Measurements from ENCODE around the gene CTSZ.

CTSZ gene

DNA sequence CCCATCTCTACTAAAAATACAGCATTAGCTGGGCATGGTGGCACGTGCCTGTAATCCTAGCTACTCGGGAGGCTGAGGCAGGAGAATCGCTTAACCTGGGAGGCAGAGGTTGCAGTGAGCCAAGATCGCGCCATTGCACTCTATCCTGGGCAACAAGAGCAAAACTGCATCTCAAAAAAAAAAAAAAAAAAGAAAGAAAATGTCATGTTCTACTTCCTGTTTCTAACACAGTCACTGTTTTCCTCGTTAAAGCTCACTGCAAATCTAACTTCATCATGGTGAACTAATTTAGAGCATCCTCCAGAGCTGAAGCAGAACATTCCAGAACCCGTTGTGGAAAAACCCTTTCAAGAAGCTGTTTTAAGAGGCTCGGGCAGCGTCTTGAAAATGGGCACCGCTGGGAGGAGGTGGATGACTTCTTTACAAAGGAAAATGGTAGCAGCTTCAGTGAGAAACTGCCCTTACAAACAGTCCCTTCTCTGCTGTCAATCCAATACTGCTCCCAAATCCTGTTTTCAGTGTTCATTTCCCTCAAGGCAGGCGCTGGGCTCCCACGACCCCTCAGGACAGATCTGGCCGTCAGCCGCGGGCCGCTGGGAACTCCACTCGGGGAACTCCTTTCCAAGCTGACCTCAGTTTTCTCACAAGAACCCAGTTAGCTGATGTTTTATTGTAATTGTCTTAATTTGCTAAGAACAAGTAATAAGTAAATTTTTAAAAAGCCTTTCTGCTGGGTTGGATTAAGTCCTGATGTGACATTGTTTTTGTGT, 12.5 kb downstream of the CTSZ start:
- Histone ChIP-seq H3K36me3 (ENCODE audit: insufficient read depth, low read length) (peaks cover 57% of the 10 kb centered on the region), H3K4me3 (ENCODE audit: low read length) (no peak overlapping the region), H3K4me1 (ENCODE audit: insufficient read depth, low read length) (no peaks in the 10 kb centered on the region), H3K27me3 (ENCODE audit: insufficient read depth, low read length) (no peaks in the 10 kb centered on the region), H2AFZ (ENCODE audit: low read depth, low read length) (no peak overlapping the region), H3K9me3 (ENCODE audit: low read length) (no peaks in the 10 kb centered on the region)

DNA sequence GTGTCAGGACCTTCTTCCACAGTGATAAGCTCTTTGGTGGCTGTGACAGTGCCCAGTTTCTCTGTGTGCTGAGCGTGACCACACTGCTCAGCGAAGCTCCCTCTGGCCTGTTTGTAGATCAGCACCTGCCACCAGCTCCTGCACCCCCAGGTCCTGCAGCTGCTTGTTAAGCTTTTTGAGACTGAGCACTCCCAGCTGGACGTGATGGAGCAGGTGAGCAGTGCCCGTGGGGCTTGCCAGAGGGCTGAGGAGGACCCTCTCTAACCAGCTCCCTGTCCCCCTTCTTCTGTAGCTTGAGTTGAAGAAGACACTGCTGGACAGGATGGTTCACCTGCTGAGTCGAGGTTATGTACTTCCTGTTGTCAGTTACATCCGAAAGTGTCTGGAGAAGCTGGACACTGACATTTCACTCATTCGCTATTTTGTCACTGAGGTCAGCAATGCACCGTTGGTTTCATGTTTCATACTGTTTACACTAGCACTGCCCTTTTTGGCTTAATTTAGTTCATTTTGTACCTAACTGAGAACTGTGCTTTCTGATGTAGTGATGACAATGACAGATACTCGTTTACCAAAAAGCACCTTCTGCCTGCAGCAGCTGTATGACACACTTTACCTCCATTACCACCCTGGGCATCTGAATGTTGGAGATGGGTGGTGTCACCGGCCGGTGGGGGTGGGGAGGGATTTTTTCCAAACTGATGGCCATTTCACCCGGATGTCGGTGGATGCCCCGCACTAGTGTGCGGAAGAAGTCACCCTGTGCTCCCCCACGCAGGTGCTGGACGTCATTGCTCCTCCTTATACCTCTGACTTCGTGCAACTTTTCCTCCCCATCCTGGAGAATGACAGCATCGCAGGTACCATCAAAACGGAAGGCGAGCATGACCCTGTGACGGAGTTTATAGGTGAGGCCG, 13.5 kb downstream of the CTSZ start:
- Histone ChIP-seq H3K9me3 (ENCODE audit: low read length) (no peaks in the 10 kb centered on the region), H3K27me3 (ENCODE audit: insufficient read depth, low read length) (no peaks in the 10 kb centered on the region), H3K4me3 (ENCODE audit: low read length) (no peak overlapping the region), H3K36me3 (ENCODE audit: insufficient read depth, low read length) (peaks cover 67% of the 10 kb centered on the region), H2AFZ (ENCODE audit: low read depth, low read length) (no peak overlapping the region), H3K4me1 (ENCODE audit: insufficient read depth, low read length) (no peaks in the 10 kb centered on the region)

DNA sequence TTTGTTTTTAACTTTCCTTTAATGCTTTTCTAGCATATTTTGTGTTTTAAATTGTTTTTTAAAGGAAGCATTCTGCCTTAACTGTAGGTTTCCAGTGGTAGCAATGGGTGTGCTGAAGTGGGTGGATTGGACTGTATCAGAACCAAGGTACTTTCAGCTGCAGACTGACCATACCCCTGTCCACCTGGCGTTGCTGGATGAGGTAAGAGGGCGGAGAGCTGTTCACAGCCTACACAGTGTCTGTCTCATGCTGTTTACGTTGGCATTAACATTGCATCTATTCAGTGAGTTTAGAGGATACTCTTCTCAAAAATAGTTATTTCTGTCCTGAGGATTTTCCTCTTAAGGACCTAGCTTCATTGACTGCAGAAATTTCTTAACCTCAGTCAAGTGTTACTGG, 14.1 kb downstream of the CTSZ start:
- H3K4me1 ChIP-seq (ENCODE audit: insufficient read depth, low read length), result no peaks in the 10 kb centered on the region
- no peaks in the 10 kb centered on the region for H3K9me3 ChIP-seq (ENCODE audit: low read length)
- H3K36me3 ChIP-seq (ENCODE audit: insufficient read depth, low read length), result peaks cover 74% of the 10 kb centered on the region

DNA sequence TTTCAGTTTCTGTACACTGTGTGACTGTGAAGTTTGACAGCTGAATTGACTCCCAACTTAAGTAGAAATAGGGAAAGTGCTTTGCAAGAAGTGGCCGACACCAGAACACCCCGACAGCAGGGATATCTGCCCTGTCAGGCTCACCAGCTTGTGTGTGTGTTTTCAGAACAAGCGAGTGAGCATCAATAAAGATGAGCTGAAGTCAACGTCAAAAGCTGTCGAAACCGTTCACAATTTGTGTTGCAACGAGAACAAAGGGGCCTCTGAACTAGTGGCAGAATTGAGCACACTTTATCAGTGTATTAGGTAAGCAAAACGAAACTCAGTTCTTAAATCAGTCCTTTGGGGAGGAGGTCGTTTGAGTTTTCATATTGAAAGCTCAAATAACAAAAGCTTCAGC, 15.3 kb downstream of the CTSZ start:
- no peaks in the 10 kb centered on the region for H3K9me3 ChIP-seq (ENCODE audit: low read length)
- H3K4me1 ChIP-seq (ENCODE audit: insufficient read depth, low read length), result no peaks in the 10 kb centered on the region
- H2AFZ ChIP-seq (ENCODE audit: low read depth, low read length), result no peak overlapping the region
- no peak overlapping the region for H3K4me3 ChIP-seq (ENCODE audit: low read length)
- H3K27me3 ChIP-seq (ENCODE audit: insufficient read depth, low read length), result no peaks in the 10 kb centered on the region
- H3K36me3 ChIP-seq (ENCODE audit: insufficient read depth, low read length), result peaks cover 86% of the 10 kb centered on the region

More for the DNA sequence above, 14.1 kb downstream of the CTSZ start:
- H3K4me3 ChIP-seq (ENCODE audit: low read length), result no peak overlapping the region
- H3K27me3 ChIP-seq (ENCODE audit: insufficient read depth, low read length), result no peaks in the 10 kb centered on the region
- no peak overlapping the region for H2AFZ ChIP-seq (ENCODE audit: low read depth, low read length)

DNA sequence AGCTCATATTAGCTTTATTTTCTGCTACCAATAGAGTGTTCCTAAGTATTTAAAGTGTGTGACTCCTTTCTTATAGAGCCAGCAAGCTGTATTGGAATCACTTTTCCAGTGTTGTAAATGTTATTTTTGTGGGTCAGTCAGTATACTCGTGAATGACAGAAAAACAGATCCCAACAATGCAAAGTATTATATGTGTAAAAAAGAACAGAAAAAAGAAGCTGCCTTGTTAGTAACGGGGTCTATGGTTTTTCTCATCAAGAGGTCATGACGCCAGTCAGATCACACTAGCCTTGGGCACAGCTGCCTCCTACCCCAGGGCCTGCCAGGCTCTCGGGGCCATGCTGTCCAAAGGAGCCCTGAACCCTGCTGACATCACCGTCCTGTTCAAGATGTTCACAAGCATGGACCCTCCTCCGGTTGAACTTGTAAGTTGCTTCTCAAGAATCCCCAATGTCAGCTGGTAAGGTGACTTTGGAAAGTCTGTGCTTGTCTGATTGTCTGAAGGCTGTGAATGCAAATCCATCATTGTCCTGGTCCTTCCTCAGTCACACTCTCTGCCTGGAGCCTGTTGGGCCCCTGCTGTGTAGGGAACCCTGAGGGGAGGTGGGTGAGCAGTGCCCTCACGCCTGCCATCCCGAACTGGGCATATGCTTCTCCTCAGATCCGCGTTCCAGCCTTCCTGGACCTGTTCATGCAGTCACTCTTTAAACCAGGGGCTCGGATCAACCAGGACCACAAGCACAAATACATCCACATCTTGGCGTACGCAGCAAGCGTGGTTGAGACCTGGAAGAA, 16.2 kb downstream of the CTSZ start:
- H3K36me3 ChIP-seq (ENCODE audit: insufficient read depth, low read length), result peaks cover 92% of the 10 kb centered on the region
- no peak overlapping the region for H3K4me3 ChIP-seq (ENCODE audit: low read length)
- no peaks in the 10 kb centered on the region for H3K9me3 ChIP-seq (ENCODE audit: low read length)
- H3K4me1 ChIP-seq (ENCODE audit: insufficient read depth, low read length), result no peaks in the 10 kb centered on the region
- no peaks in the 10 kb centered on the region for H3K27me3 ChIP-seq (ENCODE audit: insufficient read depth, low read length)
- H2AFZ ChIP-seq (ENCODE audit: low read depth, low read length), result no peak overlapping the region

DNA sequence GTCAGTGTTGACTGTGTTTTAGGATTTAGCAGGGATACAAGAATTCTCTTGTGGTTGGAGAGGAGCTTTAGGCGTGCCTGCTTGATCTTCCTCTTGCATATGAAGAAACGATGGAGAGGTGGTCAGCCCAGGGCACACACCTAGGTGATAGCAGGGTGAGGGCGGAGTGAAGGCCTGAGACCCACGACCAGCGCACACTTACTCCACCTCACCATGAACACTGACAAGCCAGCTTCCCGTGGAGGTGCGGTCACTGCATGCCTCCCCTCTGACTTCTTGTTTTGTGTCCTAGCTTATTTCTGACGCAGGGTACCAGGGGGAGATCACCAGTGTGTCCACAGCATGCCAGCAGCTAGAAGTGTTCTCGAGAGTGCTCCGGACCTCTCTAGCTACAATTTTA, 17.9 kb downstream of the CTSZ start:
- no peaks in the 10 kb centered on the region for H3K9me3 ChIP-seq (ENCODE audit: low read length)
- no peaks in the 10 kb centered on the region for H3K4me1 ChIP-seq (ENCODE audit: insufficient read depth, low read length)
- H3K4me3 ChIP-seq (ENCODE audit: low read length), result no peak overlapping the region
- no peak overlapping the region for H2AFZ ChIP-seq (ENCODE audit: low read depth, low read length)
- H3K27me3 ChIP-seq (ENCODE audit: insufficient read depth, low read length), result no peaks in the 10 kb centered on the region
- H3K36me3 ChIP-seq (ENCODE audit: insufficient read depth, low read length), result peaks cover 82% of the 10 kb centered on the region

DNA sequence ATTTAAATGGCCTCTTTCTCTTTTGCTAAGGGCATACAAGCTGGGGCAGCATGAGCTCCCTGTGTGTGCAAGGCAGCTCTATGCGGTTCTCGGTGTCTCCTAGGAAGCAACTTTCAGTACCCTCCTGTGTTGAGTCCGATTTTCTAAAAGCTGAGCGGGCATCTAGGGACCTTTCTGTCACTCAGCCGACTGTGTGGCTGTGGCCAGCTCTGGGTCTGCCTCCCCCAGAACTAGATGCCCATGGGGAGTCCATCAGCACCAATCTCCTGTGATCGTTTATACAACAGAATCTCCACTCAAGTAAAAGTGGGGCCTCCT, 18.5 kb downstream of the CTSZ start:
- no peaks in the 10 kb centered on the region for H3K9me3 ChIP-seq (ENCODE audit: low read length)
- H3K4me1 ChIP-seq (ENCODE audit: insufficient read depth, low read length), result no peaks in the 10 kb centered on the region
- peaks cover 76% of the 10 kb centered on the region for H3K36me3 ChIP-seq (ENCODE audit: insufficient read depth, low read length)
- H3K27me3 ChIP-seq (ENCODE audit: insufficient read depth, low read length), result no peaks in the 10 kb centered on the region
- H2AFZ ChIP-seq (ENCODE audit: low read depth, low read length), result no peak overlapping the region
- H3K4me3 ChIP-seq (ENCODE audit: low read length), result no peak overlapping the region

DNA sequence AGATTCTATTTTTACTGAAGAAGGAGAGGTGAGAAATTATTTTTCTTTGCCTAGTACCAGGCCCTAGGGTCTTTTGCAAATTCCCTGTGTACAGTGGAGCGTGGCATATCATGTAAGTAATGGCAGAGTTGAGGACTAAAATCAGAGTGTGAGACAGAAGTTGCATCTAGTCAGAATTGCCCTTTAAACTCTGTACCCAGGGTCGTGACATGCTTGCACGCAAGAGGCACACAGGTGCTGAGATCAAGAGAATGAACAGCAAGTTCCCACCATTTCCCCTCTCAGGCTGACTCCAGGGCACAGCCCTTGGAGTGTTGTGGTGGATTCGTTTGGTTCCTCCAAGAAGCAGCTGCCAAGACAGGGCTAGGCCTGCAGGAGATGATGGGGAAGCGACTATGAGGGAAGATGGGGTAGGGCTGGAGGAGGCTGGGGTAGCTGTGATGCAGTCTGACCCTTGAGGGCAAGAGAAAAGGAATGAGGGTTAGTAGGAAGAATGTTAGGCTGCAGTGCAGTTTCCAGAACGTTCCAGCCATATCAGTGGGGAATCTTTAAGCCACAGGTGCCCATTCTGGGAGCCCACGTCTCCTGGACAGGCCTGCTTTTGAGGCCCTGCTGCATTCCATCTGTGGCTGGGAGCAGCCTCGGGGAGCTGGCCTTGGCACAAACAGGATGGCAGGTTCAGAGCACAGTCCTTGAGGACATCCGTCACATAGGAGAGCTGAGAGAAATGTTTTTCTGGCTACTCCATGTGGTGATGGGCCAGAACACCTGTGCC, 19.1 kb downstream of the CTSZ start:
- H3K27me3 ChIP-seq (ENCODE audit: insufficient read depth, low read length), result no peaks in the 10 kb centered on the region
- H3K36me3 ChIP-seq (ENCODE audit: insufficient read depth, low read length), result peaks cover 70% of the 10 kb centered on the region
- no peaks in the 10 kb centered on the region for H3K4me1 ChIP-seq (ENCODE audit: insufficient read depth, low read length)
- H3K4me3 ChIP-seq (ENCODE audit: low read length), result no peak overlapping the region
- no peaks in the 10 kb centered on the region for H3K9me3 ChIP-seq (ENCODE audit: low read length)
- H2AFZ ChIP-seq (ENCODE audit: low read depth, low read length), result no peak overlapping the region

DNA sequence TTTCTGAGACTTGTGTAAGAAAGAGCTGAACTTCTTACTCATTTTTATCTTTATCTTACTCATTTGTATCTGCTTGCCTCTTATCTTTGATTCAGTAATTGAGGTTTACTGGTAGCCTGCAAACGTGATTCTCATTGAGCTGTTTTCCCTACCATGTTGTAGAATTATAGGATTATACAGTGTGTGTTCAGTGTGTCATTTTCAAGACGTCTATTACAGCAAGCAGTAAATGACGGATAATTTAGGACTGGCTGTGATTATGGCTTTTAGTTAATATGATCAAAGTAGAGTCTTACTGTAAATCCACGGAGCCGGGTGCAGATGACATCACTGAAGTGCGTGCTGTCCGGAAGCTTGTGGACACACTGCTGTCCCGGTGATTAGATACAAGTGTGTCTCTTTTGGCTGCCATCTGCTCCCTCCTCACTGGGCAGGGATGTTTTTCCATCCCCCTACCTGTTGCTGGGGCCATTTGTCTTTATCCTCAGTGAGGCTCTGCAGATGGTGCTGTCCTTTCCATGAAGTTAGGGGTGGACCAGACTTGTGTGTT, 20.0 kb downstream of the CTSZ start:
- peaks cover 61% of the 10 kb centered on the region for H3K36me3 ChIP-seq (ENCODE audit: insufficient read depth, low read length)
- H3K9me3 ChIP-seq (ENCODE audit: low read length), result no peaks in the 10 kb centered on the region

DNA sequence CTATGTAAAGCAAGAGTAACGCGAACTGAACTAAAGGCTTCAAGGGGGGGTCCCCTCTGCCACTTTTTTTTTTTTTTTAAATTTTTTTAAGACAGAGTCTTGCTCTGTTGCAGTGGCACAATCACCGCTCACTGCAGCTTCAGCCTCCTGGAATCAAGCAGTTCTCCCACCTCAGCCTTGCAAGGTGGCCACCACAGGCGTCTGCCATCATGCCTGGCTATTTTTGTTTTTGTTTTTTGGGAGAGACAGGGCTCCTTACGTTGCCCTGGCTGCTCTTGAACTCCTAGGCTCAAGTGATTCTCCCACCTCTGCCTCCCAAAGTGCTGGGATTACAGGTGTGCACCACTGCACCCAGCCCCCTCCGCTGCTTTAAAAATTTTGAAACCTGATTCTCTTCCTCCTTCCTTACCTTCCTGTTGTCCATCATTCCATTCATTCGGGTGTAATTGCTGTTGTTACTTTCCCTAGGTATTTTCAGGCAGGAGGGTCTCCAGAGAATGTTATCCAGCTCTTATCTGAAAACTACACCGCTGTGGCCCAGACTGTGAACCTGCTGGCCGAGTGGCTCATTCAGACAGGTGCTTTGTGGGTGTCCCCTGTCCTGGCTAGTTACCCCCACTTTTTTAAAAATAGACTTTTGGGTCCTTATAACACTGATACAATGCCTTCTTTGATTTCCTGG, 20.6 kb downstream of the CTSZ start:
- Histone ChIP-seq H2AFZ (ENCODE audit: low read depth, low read length) (no peak overlapping the region), H3K36me3 (ENCODE audit: insufficient read depth, low read length) (peaks cover 55% of the 10 kb centered on the region), H3K9me3 (ENCODE audit: low read length) (no peaks in the 10 kb centered on the region), H3K4me1 (ENCODE audit: insufficient read depth, low read length) (no peaks in the 10 kb centered on the region), H3K4me3 (ENCODE audit: low read length) (no peak overlapping the region), H3K27me3 (ENCODE audit: insufficient read depth, low read length) (no peaks in the 10 kb centered on the region)

More for the DNA sequence above, 20.0 kb downstream of the CTSZ start:
- Histone ChIP-seq H3K4me1 (ENCODE audit: insufficient read depth, low read length) (no peaks in the 10 kb centered on the region), H3K27me3 (ENCODE audit: insufficient read depth, low read length) (no peaks in the 10 kb centered on the region), H2AFZ (ENCODE audit: low read depth, low read length) (no peak overlapping the region), H3K4me3 (ENCODE audit: low read length) (no peak overlapping the region)

DNA sequence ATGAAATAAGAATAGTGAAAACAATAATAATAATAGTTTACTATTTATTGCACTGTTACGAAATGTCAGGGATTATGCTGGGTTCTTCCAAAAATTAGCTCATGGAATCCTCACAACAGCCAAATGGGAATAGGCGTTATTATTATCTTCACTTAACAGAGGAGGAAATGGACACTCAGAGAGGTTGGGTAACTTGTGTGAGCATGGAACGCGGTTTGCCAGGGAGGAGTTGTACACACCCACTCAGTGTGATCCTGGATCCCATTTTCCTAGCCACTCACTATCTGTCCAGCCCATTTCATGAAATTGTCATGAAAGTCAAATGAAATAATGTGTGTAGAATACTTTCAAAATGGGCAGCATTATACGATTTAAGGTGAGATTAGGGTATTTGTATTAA, 21.4 kb downstream of the CTSZ start:
- H3K27me3 ChIP-seq (ENCODE audit: insufficient read depth, low read length), result no peaks in the 10 kb centered on the region
- H3K36me3 ChIP-seq (ENCODE audit: insufficient read depth, low read length), result peaks cover 47% of the 10 kb centered on the region
- no peak overlapping the region for H3K4me3 ChIP-seq (ENCODE audit: low read length)
- H3K9me3 ChIP-seq (ENCODE audit: low read length), result no peaks in the 10 kb centered on the region
- no peaks in the 10 kb centered on the region for H3K4me1 ChIP-seq (ENCODE audit: insufficient read depth, low read length)
- no peak overlapping the region for H2AFZ ChIP-seq (ENCODE audit: low read depth, low read length)

DNA sequence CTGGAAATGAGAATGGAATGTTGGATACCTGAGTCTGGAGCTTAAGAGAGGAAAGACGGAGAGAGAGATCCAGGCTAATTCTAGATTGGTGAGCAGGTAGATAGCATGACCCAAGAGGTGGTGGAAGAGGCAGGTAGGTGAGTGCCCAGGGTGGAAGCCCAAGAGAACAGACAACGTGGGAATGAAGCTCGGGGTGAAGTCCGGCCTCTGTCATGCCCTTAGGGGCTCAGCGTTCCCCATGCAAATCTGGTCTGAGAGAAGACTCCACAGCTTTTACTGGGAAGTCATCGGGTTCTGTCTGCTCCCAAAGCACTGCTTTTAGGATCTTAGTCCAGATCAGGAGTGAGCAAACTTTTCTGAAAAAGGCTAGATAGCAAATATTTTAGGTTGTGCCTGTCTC, 22.4 kb downstream of the CTSZ start:
- Histone ChIP-seq H3K27me3 (ENCODE audit: insufficient read depth, low read length) (no peaks in the 10 kb centered on the region), H3K36me3 (ENCODE audit: insufficient read depth, low read length) (peaks cover 41% of the 10 kb centered on the region), H3K4me1 (ENCODE audit: insufficient read depth, low read length) (no peaks in the 10 kb centered on the region), H2AFZ (ENCODE audit: low read depth, low read length) (no peak overlapping the region), H3K4me3 (ENCODE audit: low read length) (no peak overlapping the region), H3K9me3 (ENCODE audit: low read length) (no peaks in the 10 kb centered on the region)
